GM08714 (cell line): Measurements from ENCODE around the gene TMTC2.
"Not testable (repeated sequence)": the region's sequence is repeated elsewhere in the genome, so short reads cannot be mapped to it uniquely, and the experiment has no call there.

Source experiments
- H3K4me3 ChIP-seq: fragments of 200-500 bp; sonication (Bioruptor generic); 2 replicates; pipeline ENCODE4 v1.5.1; 2014; ENCODE audit warnings: mild to moderate bottlenecking, low read length, inconsistent platforms
- ZNF274 ChIP-seq: IDR thresholded peaks from 2 replicates; pipeline ENCODE4 v1.6.1; 2012; ENCODE audit warnings: mild to moderate bottlenecking, low read depth, low read length

TMTC2 gene

DNA sequence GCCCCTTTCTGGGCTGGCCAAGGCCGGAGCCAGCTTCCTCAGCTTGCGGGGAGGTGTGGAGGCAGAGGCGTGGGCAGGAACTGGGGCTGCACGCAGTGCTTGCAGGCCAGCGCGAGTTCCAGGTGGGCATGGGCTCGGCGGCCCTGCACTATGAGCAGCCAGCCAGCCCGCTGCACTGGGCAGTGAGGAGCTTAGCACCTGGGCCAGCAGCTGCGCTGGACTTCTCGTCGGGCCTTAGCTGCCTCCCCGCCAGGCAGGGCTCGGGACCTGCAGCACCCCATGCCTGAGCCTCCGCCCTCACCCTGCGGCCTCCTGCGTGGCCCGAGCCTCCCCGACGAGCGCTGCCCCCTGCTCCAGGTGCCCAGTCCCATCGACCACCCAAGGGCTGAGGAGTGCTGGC, 42.0 kb downstream of the TMTC2 start:
- TF ChIP-seq ZNF274: no peak
- H3K4me3 ChIP-seq: no peak overlapping the region

GRCh38 chr12:82730953-82731459, 44.3 kb downstream of the TMTC2 start:
- no peak overlapping the region for H3K4me3 ChIP-seq
- TF ChIP-seq ZNF274: no peak

DNA sequence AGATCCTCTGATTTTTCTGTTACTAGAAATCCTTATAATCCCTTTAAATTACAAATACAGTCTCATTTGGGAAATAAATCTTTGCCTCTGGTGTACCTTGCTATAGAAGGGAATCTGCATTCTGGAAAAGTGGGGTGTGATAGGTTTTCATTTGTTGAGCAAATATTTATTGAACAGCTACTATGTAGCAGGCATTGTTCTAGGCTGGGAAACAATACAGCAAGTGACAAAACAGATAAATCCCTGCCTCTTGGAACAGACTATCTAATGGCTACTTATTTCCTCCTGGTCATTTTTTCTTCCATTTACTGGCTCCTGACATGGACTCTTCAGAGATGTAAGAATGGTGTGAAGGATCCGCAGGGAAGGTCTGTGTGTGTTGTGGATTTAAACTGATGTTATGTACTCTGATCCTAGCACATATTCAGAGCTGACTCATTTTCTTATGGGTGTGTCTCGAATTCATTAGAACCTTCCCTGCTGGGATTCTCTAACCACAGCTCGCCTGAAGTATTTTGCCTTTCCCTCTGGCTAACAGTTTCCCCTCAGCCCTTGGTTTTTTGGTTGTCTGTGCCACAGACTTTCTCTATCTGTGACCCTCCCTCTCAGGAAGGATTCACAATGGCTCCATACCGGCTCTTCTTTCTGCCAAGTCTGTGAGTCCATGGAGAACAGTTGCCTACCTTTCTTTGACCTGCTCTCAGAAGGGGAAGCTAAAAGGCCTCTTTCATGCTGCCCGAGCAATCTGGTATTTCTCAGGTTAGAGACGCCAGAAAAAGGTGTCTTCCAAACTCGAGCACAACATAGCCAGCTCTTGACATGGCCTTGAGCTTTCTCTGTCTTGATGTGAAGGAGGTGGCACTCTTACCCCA, 53.7 kb downstream of the TMTC2 start:
- no peak for TF ChIP-seq ZNF274
- H3K4me3 ChIP-seq: no peak overlapping the region

DNA sequence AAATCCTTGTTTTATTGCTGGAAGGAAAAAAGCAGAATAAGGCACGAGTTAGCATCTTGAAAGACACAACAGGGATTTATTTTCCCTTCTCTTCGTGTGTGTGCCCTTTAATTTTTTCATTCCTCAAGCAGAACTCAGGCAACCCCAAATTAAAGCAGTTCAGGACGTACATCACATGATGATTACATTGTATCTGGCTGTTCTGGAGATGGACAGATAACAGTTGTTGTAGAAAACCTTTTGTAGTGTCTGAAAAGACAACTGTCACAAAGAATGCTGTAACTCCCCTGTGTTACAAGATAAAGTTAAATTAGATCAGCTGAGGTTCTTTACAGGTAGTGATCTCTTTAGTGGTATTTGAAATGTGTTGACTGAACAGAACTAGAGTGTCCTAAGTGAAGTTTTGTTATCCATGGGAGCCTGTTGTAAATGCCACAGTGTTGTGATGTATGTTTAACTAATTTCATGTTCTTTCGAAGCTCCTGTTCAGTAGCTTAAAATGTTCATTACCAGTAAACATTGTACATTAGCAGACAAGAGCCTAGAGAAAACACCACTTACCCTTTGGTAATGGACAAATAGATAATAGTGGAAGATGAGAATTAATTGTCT, 58.5 kb downstream of the TMTC2 start:
- TF ChIP-seq ZNF274: no peak
- no peak overlapping the region for H3K4me3 ChIP-seq

- no peak overlapping the region for H3K4me3 ChIP-seq
- no peak for TF ChIP-seq ZNF274
These were observed 59.1 kb downstream of the TMTC2 start for GRCh38 chr12:82745807-82746206.

- no peak for TF ChIP-seq ZNF274
These were observed 60.0 kb downstream of the TMTC2 start for GRCh38 chr12:82746668-82747067.

DNA sequence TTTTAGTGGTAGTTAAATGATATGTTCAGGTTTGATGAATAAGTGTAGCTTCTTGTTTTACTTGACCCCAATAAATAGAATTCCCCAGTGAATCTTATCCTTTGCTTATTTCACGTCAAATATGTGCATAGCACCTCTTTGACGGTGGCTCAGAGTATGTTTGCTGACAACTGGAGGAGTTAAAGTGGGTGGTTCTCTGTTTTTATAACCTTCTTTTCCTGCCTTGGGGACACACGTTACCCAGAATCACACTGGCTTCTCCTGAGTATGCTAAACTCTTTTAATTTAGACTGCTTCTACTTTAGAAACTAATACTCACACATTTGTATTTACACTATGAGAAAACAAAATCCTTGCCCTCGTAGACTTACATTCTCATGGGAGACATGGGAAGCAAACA, 62.3 kb downstream of the TMTC2 start:
- no peak for TF ChIP-seq ZNF274

More at GRCh38 chr12:82746668-82747067, 60.0 kb downstream of the TMTC2 start:
- no peak overlapping the region for H3K4me3 ChIP-seq

DNA sequence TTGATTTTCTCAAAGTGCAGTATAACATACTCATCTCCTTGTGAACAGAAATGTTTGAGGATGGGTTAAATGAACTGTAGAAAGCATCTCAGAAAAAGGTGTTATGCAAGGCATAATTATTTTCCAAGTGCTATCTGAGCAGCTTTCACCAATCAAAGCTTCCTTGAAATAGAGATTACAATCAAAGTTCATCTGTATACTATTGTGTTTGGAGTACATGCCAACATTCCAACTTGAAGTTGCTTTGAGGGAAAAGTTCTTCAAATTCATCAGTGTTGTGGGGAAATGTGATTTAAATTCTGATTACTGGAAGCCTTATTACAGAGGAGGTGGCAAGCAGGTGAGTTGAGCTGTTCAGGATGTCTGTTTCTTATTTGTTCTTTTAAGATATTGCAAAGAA, 68.2 kb downstream of the TMTC2 start:
- no peak overlapping the region for H3K4me3 ChIP-seq
- no peak for TF ChIP-seq ZNF274

More for the DNA sequence above, 62.3 kb downstream of the TMTC2 start:
- H3K4me3 ChIP-seq: no peak overlapping the region

GRCh38 chr12:82756303-82756702, 69.6 kb downstream of the TMTC2 start:
- no peak overlapping the region for H3K4me3 ChIP-seq
- no peak for TF ChIP-seq ZNF274

- no peak for TF ChIP-seq ZNF274
- no peak overlapping the region for H3K4me3 ChIP-seq
These were observed 70.4 kb downstream of the TMTC2 start for GRCh38 chr12:82757059-82757458.

DNA sequence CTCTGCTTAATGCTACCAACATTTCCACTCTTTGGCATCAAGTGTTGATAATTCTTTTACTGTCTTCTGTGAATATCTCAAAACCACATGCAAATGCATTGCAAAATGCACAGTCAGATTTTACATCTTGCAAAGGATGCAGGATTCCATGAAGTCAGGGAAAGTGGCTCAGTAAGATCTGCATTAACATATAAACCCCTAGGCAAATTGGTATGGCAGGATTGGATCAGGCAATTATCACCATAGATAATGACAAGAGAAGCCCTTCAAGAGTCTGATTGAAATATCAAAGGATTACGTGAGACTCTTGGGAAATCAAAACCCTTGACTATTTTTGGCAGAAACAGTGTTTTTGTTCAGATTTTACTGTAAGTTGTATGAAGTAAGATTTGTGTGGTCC, 71.0 kb downstream of the TMTC2 start:
- H3K4me3 ChIP-seq: no peak overlapping the region
- no peak for TF ChIP-seq ZNF274

- no peak for TF ChIP-seq ZNF274
- H3K4me3 ChIP-seq: no peak overlapping the region
These were observed 72.1 kb downstream of the TMTC2 start for GRCh38 chr12:82758749-82759330.

DNA sequence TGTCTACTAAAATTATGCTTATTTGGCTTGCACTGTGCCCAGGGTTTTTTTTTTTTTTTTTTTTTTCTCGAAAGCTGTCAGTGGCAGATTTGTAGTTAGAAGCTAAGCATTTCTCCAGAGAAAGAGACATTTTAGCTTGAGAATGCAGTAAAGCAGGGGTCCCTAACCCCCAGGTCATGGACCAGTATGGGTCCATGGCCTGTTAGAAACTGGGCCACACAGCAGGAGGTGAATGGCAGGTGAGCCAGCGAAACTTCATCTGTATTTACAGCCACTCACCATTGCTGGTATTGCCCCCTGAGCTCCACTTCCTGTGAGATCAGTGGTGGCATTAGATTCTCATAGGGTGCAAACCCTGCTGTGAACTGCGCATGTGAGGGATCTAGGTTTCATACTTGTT, 73.7 kb downstream of the TMTC2 start:
- no peak overlapping the region for H3K4me3 ChIP-seq
- TF ChIP-seq ZNF274: no peak

DNA sequence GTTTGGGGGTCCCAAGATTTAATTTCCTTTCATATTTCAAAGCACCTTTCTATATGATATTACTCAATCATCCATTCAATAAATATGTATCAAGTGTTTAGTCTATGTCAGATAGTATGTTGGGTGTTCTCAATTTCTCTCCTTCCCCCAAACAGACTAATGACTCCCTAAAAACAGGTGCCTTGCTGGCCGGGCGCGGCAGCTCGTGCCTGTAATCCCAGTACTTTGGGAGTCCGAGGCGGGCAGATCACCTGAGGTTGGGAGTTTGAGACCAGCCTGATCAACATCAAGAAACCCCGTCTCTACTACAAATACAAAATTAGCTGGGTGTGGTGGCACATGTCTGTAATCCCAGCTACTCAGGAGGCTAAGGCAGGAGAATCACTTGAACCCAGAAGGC, 78.5 kb downstream of the TMTC2 start:
- not testable (repeated sequence) for H3K4me3 ChIP-seq
